Measurements from ENCODE around the gene NRGN. TPM values are rescaled to one million over a fixed set of nuclear protein-coding genes. Genes with fewer than 3 reads are reported as not detected.

Gene NRGN
- total and polyA plus RNA-seq, 2 experiments from 2014 or later, result 0.23 to 0.32 TPM

GRCh38 chr11:124738713-124739478, 846 bp upstream of the NRGN start:
- H3K9ac ChIP-seq, result no peak overlapping the region
- no peak for DNase-seq
- no peaks in the 10 kb centered on the region for H3K9me3 ChIP-seq (ENCODE audit: low read depth)
- H2AFZ ChIP-seq, result no peak overlapping the region; the same call in 1 of the 2 replicates
- peak; percentile 45 for TF ChIP-seq EZH2 (IDR thresholded peaks at IDR 0.05; ENCODE audit: insufficient read depth, poor library complexity, severe bottlenecking)
- no peak for TF ChIP-seq EZH2phosphoT487 (IDR thresholded peaks at IDR 0.05; ENCODE audit: insufficient read depth, low read depth)
- no peaks in the 10 kb centered on the region for H3K4me1 ChIP-seq (ENCODE audit: insufficient read depth)
- 33 to 45% methylated on average over 21 of the region's 21 CpGs for WGBS, 2 experiments (ENCODE audit: low coverage in 1 of 2, low lambda C conversion rate in 2 of 2, missing lambda C conversion rate in 2 of 2)
- in situ Hi-C loops (cut with MboI), result no loop called here
- H3K36me3 ChIP-seq (ENCODE audit: low read depth), result no peaks in the 10 kb centered on the region
- no peaks in the 10 kb centered on the region for H3K79me2 ChIP-seq (ENCODE audit: insufficient read depth)
- no peaks in the 10 kb centered on the region for H4K20me1 ChIP-seq (ENCODE audit: insufficient read depth)
- H3K9me2 ChIP-seq (ENCODE audit: insufficient read depth), result no peaks in the 10 kb centered on the region
- no peaks in the 10 kb centered on the region for H3F3A ChIP-seq (ENCODE audit: insufficient read depth)
- H3K27me3 ChIP-seq (replicated peaks; ENCODE audit: insufficient read depth), result peaks cover 41% of the 10 kb centered on the region
- H3K4me2 ChIP-seq (ENCODE audit: unreplicated experiment), result peak overlapping the region; percentile 87
- H3K4me3 ChIP-seq, result peak overlapping the region; percentile 67
- no peak overlapping the region for H3K27ac ChIP-seq

GRCh38 chr11:124740277-124740882, 638 bp downstream of the NRGN start:
- peak overlapping the region; percentile 87 for H3K4me2 ChIP-seq (ENCODE audit: unreplicated experiment)
- no peaks in the 10 kb centered on the region for H3K9me2 ChIP-seq (ENCODE audit: insufficient read depth)
- H4K20me1 ChIP-seq (ENCODE audit: insufficient read depth), result no peaks in the 10 kb centered on the region
- peak overlapping the region; percentile 22; the same call in 1 of the 2 replicates for H3K9ac ChIP-seq
- peaks cover 52% of the 10 kb centered on the region for H3K27me3 ChIP-seq (replicated peaks; ENCODE audit: insufficient read depth)
- no peaks in the 10 kb centered on the region for H3K4me1 ChIP-seq (ENCODE audit: insufficient read depth)
- in situ Hi-C loops (cut with MboI), result no loop called here
- no peak overlapping the region for H3K27ac ChIP-seq
- H2AFZ ChIP-seq, result peak overlapping the region; percentile 67
- H3K36me3 ChIP-seq (ENCODE audit: low read depth), result no peaks in the 10 kb centered on the region
- H3K9me3 ChIP-seq (ENCODE audit: low read depth), result no peaks in the 10 kb centered on the region
- TF ChIP-seq EZH2phosphoT487 (IDR thresholded peaks at IDR 0.05; ENCODE audit: insufficient read depth, low read depth), result no peak
- no peak for TF ChIP-seq EZH2 (IDR thresholded peaks at IDR 0.05; ENCODE audit: insufficient read depth, poor library complexity, severe bottlenecking)
- no peaks in the 10 kb centered on the region for H3F3A ChIP-seq (ENCODE audit: insufficient read depth)
- no peaks in the 10 kb centered on the region for H3K79me2 ChIP-seq (ENCODE audit: insufficient read depth)
- H3K4me3 ChIP-seq, result peak overlapping the region; percentile 67
- 4 to 5% methylated on average over 33 to 37 of the region's 37 CpGs for WGBS, 2 experiments (ENCODE audit: low coverage in 1 of 2, low lambda C conversion rate in 2 of 2, missing lambda C conversion rate in 2 of 2)
- DNase-seq, result peak; percentile 60

- Histone ChIP-seq H3F3A (ENCODE audit: insufficient read depth) (no peaks in the 10 kb centered on the region), H3K4me2 (ENCODE audit: unreplicated experiment) (no peak overlapping the region), H4K20me1 (ENCODE audit: insufficient read depth) (no peaks in the 10 kb centered on the region), H3K4me1 (ENCODE audit: insufficient read depth) (no peaks in the 10 kb centered on the region), H3K9me3 (ENCODE audit: low read depth) (no peaks in the 10 kb centered on the region), H3K4me3 (no peak overlapping the region), H3K79me2 (ENCODE audit: insufficient read depth) (no peaks in the 10 kb centered on the region), H3K27ac (no peak overlapping the region), H3K9ac (no peak overlapping the region), H3K27me3 (replicated peaks; ENCODE audit: insufficient read depth) (peaks cover 55% of the 10 kb centered on the region), H3K9me2 (ENCODE audit: insufficient read depth) (no peaks in the 10 kb centered on the region), H2AFZ (no peak overlapping the region), H3K36me3 (ENCODE audit: low read depth) (no peaks in the 10 kb centered on the region)
- TF ChIP-seq EZH2phosphoT487 (IDR thresholded peaks at IDR 0.05; ENCODE audit: insufficient read depth, low read depth) (no peak), EZH2 (IDR thresholded peaks at IDR 0.05; ENCODE audit: insufficient read depth, poor library complexity, severe bottlenecking) (no peak)
- 9 to 33% methylated on average over 2 of the region's 2 CpGs for WGBS, 2 experiments (ENCODE audit: low coverage in 1 of 2, low lambda C conversion rate in 2 of 2, missing lambda C conversion rate in 2 of 2)
- DNase-seq, result no peak
- in situ Hi-C loops (cut with MboI), result no loop called here
Measured at GRCh38 chr11:124742555-124742954, 2.8 kb downstream of the NRGN start.

GRCh38 chr11:124743050-124743449, 3.3 kb downstream of the NRGN start:
- Histone ChIP-seq H4K20me1 (ENCODE audit: insufficient read depth) (no peaks in the 10 kb centered on the region), H2AFZ (no peak overlapping the region), H3K4me1 (ENCODE audit: insufficient read depth) (no peaks in the 10 kb centered on the region), H3F3A (ENCODE audit: insufficient read depth) (no peaks in the 10 kb centered on the region), H3K36me3 (ENCODE audit: low read depth) (no peaks in the 10 kb centered on the region), H3K4me2 (ENCODE audit: unreplicated experiment) (no peak overlapping the region), H3K9me3 (ENCODE audit: low read depth) (no peaks in the 10 kb centered on the region), H3K79me2 (ENCODE audit: insufficient read depth) (no peaks in the 10 kb centered on the region), H3K4me3 (no peak overlapping the region), H3K27me3 (replicated peaks; ENCODE audit: insufficient read depth) (peaks cover 55% of the 10 kb centered on the region), H3K9ac (no peak overlapping the region), H3K27ac (no peak overlapping the region), H3K9me2 (ENCODE audit: insufficient read depth) (no peaks in the 10 kb centered on the region)
- in situ Hi-C loops (cut with MboI), result no loop called here
- WGBS, 2 experiments (ENCODE audit: low coverage in 1 of 2, low lambda C conversion rate in 2 of 2, missing lambda C conversion rate in 2 of 2), result 14 to 20% methylated on average over 6 of the region's 6 CpGs
- TF ChIP-seq EZH2 (IDR thresholded peaks at IDR 0.05; ENCODE audit: insufficient read depth, poor library complexity, severe bottlenecking) (no peak), EZH2phosphoT487 (IDR thresholded peaks at IDR 0.05; ENCODE audit: insufficient read depth, low read depth) (no peak)
- no peak for DNase-seq
